ENCODE data around the gene LDAH.

Gene LDAH

GRCh38 chr2:20759487-20759886, 63.4 kb downstream of the LDAH start:
- Histone ChIP-seq H3K9ac (ENCODE audit: low read depth, low read length) (no peak overlapping the region), H3K4me3 (ENCODE audit: low read depth in 1 of 2, low read length in 2 of 2) (no peak overlapping the region), H3K4me2 (ENCODE audit: insufficient read depth, low read length) (no peak overlapping the region), H3K79me2 (ENCODE audit: insufficient read depth, low read length) (no peaks in the 10 kb centered on the region), H4K20me1 (ENCODE audit: insufficient read depth, low read length) (no peaks in the 10 kb centered on the region), H2AFZ (ENCODE audit: low read depth, low read length) (no peak overlapping the region), H3K9me3 (ENCODE audit: insufficient read depth, low read length, severe bottlenecking) (no peaks in the 10 kb centered on the region), H3K4me1 (ENCODE audit: insufficient read depth, low read length) (no peaks in the 10 kb centered on the region), H3K27ac (ENCODE audit: low read length) (no peak overlapping the region), H3K36me3 (ENCODE audit: insufficient read depth, low read length) (0 out of 2 replicates have a peak, but pooled peaks cover 3% of the 10 kb centered on the region), H3K27me3 (ENCODE audit: insufficient read depth, low read length, poor library complexity) (no peaks in the 10 kb centered on the region)
- DNase-seq, result no peak
- TF ChIP-seq, protein P1, sequence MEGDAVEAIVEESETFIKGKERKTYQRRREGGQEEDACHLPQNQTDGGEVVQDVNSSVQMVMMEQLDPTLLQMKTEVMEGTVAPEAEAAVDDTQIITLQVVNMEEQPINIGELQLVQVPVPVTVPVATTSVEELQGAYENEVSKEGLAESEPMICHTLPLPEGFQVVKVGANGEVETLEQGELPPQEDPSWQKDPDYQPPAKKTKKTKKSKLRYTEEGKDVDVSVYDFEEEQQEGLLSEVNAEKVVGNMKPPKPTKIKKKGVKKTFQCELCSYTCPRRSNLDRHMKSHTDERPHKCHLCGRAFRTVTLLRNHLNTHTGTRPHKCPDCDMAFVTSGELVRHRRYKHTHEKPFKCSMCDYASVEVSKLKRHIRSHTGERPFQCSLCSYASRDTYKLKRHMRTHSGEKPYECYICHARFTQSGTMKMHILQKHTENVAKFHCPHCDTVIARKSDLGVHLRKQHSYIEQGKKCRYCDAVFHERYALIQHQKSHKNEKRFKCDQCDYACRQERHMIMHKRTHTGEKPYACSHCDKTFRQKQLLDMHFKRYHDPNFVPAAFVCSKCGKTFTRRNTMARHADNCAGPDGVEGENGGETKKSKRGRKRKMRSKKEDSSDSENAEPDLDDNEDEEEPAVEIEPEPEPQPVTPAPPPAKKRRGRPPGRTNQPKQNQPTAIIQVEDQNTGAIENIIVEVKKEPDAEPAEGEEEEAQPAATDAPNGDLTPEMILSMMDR (IDR thresholded peaks at IDR 0.05; ENCODE audit: borderline replicate concordance, extremely low read depth, low read length, poor library complexity, severe bottlenecking), result no peak
- no peak for TF ChIP-seq EZH2 (IDR thresholded peaks at IDR 0.05; ENCODE audit: borderline replicate concordance, low read depth, low read length, severe bottlenecking)
- no peak for ATAC-seq (ENCODE audit: insufficient read depth, low read depth)

- Histone ChIP-seq H3K4me1 (ENCODE audit: insufficient read depth, low read length) (no peaks in the 10 kb centered on the region), H3K27ac (ENCODE audit: low read length) (no peak overlapping the region), H4K20me1 (ENCODE audit: insufficient read depth, low read length) (no peaks in the 10 kb centered on the region), H3K36me3 (ENCODE audit: insufficient read depth, low read length) (0 out of 2 replicates have a peak, but pooled peaks cover 3% of the 10 kb centered on the region), H3K9ac (ENCODE audit: low read depth, low read length) (no peak overlapping the region), H3K9me3 (ENCODE audit: insufficient read depth, low read length, severe bottlenecking) (no peaks in the 10 kb centered on the region), H3K27me3 (ENCODE audit: insufficient read depth, low read length, poor library complexity) (no peaks in the 10 kb centered on the region), H2AFZ (ENCODE audit: low read depth, low read length) (no peak overlapping the region), H3K79me2 (ENCODE audit: insufficient read depth, low read length) (no peaks in the 10 kb centered on the region), H3K4me2 (ENCODE audit: insufficient read depth, low read length) (no peak overlapping the region), H3K4me3 (ENCODE audit: low read depth in 1 of 2, low read length in 2 of 2) (no peak overlapping the region)
- DNase-seq, result no peak
- ATAC-seq (ENCODE audit: insufficient read depth, low read depth), result no peak
- TF ChIP-seq, protein P1 (IDR thresholded peaks at IDR 0.05; ENCODE audit: borderline replicate concordance, extremely low read depth, low read length, poor library complexity, severe bottlenecking), result no peak
- TF ChIP-seq EZH2 (IDR thresholded peaks at IDR 0.05; ENCODE audit: borderline replicate concordance, low read depth, low read length, severe bottlenecking), result no peak
Measured at GRCh38 chr2:20758997-20759396, 63.9 kb downstream of the LDAH start.

DNA sequence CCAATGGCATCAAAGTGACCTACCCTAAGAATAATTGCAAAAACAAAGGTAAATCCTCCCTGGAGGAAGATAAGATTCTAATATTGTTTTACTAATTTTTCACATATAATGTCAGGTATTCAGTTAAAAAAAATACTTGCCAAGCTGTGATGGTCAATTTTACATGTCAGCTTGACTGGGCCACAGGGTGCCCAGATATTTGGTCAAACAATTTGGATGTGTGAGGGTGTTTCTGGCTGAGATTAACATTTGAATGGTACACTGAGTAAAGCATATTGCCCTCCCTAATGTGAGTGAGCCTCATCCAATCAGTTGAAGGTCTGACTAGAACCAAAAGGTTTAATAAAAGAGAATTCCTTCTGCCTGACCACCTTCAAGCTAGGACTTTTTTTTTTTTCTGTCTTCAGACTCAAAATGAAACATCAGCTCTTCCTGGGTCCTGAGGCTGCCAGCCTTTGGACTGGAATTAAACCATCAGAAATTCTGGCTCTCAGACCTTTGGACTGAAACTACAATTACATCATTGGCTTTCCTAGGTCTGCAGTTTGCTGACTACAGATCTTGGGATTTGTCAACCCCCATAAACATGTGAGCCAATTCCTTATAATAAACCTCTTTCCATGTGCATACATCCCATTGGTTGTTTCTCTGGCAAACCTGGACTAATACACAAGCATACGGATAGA, 65.4 kb downstream of the LDAH start:
- no peak overlapping the region for H3K4me3 ChIP-seq (ENCODE audit: low read depth in 1 of 2, low read length in 2 of 2)

More for the DNA sequence above, 65.4 kb downstream of the LDAH start:
- H3K4me1 ChIP-seq (ENCODE audit: insufficient read depth, low read length), result no peaks in the 10 kb centered on the region
- DNase-seq (no peak), ATAC-seq (ENCODE audit: insufficient read depth, low read depth) (no peak)
- no peaks in the 10 kb centered on the region for H4K20me1 ChIP-seq (ENCODE audit: insufficient read depth, low read length)
- H2AFZ ChIP-seq (ENCODE audit: low read depth, low read length), result no peak overlapping the region
- no peaks in the 10 kb centered on the region for H3K9me3 ChIP-seq (ENCODE audit: insufficient read depth, low read length, severe bottlenecking)
- no peak overlapping the region for H3K9ac ChIP-seq (ENCODE audit: low read depth, low read length)
- H3K4me2 ChIP-seq (ENCODE audit: insufficient read depth, low read length), result no peak overlapping the region
- TF ChIP-seq EZH2 (IDR thresholded peaks at IDR 0.05; ENCODE audit: borderline replicate concordance, low read depth, low read length, severe bottlenecking), result no peak
- TF ChIP-seq, protein P1 (IDR thresholded peaks at IDR 0.05; ENCODE audit: borderline replicate concordance, extremely low read depth, low read length, poor library complexity, severe bottlenecking), result no peak
- H3K27ac ChIP-seq (ENCODE audit: low read length), result no peak overlapping the region
- H3K36me3 ChIP-seq (ENCODE audit: insufficient read depth, low read length), result 0 out of 2 replicates have a peak, but pooled peaks cover 3% of the 10 kb centered on the region
- H3K79me2 ChIP-seq (ENCODE audit: insufficient read depth, low read length), result no peaks in the 10 kb centered on the region
- no peaks in the 10 kb centered on the region for H3K27me3 ChIP-seq (ENCODE audit: insufficient read depth, low read length, poor library complexity)

Data from DND-41 (cell line).